Kasumi-1 (cell line): ENCODE results near the gene PAQR9.

Experiments used
- DNase-seq, 2 experiments: peaks; one replicate each; lab custom pipeline; 2025; lab: John Stamatoyannopoulos, UW

PAQR9 gene

DNA sequence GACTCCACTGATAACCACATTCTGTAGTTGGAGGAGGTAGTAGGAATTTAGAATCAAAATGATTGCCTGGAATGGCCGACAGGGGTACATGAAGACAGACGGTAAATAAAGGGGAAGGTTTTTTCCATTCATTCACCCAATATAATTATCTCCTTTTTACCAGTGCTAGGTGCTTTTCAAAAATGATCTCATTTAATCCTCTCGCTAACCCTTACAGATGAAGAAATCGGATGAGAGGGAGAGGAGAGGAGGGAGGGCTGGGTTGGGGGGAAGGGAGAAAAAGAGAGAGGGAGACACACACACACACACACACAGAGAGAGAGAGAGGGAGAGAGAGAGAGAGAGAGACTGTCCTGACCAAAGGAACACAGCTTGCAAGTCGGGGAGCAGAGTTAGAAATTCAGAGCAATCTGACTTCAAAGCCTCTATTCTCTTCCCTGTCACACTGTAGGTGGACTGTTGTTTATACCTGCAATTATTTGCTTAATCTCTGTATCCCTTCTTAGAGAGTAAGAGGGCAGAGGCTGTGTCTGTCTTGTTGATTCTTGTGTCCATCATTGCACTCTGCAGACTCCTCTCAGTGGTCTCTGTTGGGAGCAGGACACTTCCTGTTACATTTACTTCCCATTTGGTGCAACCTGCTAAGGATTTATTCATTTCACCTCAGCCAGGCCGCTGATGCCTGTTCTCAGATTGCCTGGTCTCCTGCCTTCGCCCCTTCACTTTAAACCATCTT, 18.7 kb upstream of the PAQR9 start:
- no peak for DNase-seq

DNA sequence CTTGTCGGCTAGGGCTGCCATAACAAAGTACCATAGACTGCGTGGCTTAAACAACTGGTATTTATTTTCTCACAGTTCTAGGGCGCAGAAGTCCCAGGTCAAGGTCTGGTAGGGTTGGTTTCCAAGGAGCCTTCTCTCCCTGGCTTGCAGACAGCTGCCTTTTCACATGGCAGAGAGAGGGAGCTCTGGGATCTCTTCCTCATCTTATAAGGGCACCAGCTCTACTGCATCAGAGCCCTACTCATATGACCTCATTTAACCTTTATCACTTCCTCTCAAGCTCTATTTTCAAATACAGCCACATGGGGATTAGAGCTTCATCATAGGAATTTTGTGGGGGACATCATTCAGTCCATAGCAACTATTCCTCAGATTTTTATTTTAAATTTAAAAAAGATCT, 17.6 kb upstream of the PAQR9 start:
- DNase-seq: peak; percentile 11 to 34

DNA sequence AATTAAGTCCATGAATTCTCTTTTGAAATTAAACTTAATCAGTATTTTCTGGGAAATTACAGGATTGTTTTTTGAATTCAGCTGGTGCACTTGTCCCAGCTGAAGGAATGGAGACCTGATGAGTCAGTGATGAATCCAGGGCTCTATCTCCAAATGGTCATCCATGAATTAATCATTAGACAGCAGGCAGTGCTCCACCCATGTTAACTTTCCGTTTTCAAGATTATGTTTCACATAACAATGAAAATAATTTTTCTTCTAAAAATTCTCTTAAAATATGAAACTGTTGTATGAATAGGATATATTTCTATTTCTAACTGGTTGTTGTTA, 13.9 kb upstream of the PAQR9 start:
- no peak for DNase-seq

DNA sequence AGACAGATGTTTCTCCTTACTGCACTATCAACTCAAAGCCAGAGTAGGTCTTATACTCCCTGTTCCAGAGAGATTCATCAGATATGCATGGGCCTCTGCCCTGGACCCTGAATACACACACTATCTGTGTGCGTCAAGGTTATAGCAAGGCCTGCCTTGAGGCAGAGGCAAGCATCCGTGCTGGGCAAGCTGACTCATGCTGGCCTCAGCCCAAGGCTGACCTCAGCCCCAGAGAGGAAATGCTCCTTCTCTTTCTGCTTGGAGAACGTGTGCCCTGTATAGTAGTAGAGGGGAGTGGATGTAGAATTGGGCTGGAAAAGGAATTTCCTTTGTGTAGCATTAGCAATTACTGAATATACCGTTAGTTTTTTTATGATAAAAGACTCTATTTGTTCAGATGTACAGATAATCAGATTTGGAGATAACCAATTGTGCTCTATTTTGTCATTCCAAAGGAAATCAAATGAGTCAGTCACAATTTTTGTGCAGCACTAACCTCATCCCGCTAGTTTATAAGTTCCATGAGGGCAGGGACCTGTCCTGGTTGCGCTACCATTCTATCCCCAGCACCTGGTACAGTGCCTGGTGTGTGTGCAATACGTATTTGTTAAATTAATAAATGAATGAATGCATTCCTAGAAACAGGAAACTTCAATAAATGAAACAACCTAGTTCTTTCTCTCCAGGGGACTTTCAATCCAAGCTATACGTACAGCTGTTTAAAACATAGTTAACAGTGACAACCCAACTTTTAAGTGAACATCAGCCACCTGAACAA, 13.3 kb upstream of the PAQR9 start:
- DNase-seq: peak in 1 of 2 experiments; percentile 12

DNA sequence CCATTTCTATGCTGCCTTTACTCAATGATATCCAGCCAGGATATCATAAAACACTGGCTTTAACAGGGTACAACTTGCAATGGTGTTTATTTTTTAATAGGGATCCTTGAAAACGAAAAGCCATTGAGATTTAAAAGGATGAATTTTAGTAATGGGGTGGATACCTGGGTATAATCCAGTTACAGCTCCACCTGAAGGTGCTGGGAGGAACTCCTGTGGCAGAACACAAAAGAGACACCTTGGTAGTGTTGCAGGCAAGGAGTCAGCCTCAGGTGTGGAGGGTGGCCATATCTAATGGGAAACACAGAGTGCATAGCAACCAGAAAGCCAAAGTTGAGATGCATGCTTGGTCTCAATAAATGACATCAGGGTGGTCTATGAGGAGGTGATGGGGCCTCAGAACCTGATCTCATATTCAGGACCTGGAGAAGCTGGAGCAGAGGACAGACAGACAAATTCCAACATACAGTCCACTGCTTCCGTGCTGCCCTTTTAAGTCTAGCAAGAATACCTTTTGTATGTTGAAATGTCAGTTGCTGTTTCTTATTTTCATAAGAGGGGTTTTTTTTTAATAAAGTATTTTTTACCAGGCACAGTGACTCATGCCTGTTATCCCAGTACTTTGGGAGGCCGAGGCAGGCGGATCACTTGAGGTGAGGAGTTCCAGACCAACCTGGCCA, 12.0 kb upstream of the PAQR9 start:
- DNase-seq: no peak

DNA sequence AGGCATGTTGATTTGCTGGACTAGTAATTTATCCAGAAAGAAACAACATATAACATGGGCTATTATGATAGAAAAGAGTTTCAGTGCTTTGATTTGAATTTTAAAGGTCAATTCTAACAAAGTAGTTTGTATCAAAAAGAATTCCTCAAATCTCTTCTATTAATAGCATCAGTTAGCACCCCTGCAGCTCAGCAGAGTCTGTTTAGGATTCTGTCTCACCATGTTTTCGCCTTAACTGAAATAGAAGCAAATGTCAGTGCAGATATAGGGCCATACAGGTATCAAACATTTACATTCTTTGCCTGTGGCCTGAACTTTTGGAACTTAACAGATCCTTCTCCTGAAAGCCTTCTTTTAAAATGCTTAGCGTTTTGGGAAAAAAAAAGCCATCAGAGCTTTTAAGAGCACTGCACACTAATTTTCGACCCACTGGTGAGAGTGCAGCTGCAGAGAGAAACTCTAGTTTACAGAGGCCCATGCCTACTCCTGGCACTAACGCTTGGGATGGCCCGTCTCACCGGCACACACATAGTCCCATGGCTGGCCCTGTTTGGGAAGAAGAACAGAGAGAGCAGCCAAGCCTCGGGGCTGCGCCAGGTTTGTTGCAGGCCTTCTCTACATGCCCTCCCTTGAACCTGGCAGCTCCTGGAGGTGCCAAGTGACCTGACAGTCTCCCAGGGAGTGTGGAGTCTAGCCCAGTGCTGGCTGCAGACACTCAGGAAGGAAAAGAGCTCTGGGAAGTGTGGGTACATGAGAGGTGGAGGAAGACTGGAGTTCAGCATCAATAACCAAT, 9.9 kb upstream of the PAQR9 start:
- no peak for DNase-seq

DNA sequence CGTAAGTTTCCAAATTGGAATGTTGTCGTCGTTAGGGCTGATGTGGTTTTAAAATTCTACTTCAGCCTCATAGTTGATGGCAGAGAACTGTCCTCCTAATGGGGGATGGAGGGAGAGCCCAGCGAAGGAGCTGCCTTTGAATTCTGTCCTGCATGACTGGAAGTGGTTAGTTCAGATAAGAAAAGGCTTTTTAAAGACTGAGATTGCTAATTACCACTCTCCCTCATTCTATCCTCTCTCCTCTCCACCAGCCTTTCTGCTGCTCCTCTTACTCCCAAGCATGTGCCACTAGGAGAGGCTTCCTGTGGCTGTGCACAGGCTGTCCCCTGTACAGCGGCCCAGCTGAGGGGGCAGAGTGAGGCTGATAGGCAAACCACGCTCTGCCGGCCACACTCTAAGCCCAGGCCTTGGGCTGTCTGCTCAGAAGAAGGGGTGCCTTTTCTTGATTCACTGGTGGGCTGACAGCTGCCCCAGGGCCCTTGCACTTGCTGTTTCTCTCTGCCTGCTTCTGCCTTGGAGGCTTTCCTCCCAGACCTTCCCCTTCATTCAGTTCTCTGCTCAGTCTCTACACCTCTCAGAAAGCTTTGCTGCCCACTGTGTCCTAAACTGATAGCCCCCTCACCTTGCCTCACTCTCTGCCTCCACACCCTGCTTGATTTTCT, 8.7 kb upstream of the PAQR9 start:
- no peak for DNase-seq

DNA sequence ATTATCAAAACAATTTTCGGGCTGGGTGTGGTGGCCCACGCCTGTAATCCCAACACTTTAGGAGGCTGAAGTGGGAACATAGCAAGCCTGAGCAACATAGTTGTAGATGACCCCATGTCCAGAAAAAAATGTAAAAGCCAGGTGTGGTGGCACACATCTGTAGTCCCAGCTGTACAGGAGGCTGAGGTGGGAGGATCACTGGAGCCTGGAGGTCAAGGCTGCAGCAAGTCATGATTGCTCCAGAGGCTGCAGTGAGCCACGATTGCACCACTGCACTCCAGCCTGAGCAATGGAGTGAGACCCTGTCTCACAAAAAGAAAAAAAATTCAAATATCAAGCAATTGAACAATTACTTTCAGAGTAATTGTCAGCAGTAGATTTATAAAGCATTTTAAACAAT, 8.0 kb upstream of the PAQR9 start:
- DNase-seq: no peak

DNA sequence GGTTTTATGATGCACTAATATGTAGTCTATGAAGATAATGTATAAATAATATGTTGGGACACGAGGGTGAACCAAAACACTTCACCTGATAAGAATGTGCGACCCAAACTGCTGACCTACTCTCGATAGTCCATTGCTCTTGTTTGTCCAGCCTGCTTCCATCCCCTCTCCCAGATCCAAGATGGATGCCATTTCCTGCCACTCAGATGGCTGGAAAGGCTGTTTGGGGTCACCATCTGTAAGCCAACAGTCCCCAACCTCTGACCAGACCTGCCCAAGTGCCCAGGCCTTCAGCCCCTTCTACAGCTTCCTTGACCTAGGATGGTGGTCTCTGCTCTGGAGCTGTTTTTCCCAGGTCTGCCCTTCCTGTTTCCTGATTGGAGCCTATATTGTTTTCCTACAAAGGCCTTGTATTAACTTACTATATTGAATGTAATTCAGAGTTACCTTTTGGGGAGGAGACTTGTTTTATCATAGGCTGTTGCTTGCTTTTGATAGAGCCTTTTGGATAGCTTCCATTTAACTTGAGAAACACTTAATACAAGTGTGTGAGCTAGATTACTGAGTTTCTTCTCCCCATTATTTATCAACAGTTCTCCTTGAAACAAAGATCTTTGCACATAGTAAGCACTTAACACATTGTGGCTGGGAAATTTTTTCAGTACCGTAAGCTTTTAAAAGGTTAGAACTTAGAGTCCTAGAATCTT, 5.0 kb upstream of the PAQR9 start:
- no peak for DNase-seq

DNA sequence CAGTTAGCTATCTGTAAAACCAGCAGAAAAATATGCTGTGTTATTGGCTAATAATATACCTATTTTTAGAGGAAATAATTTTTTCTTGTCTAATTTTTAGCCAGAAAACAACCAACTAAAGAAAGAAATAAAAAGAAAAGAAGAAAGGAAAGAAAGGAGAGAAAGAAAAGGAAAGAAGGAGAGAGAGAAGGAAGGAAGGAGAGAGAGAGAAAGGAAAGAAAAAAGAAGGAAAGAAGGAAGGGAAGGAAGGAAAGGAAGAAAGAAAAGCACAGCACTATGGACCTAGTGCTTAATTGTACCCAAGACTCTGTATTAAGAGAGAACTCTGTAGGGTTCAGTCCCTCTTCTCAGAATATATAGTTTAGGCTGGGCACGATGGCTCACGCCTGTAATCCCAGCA, 3.3 kb upstream of the PAQR9 start:
- no peak for DNase-seq

DNA sequence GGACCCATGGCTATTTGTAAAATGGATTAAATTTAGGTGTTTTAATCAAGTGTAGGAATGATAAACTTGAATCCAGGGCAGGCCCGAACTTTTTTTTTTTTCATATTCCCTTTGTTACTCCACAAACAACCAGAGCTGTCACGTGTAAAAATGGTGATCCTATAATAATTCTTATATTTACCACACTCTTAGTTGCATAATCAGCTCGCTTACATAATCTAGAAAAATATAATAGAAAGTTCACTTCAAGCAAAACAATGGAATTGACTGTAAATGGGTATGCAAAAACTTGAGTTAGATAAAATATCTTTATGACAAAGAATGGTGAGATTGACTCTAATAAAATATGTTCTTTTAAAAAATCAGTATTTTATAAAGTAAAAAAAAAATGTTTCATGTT, 2.1 kb upstream of the PAQR9 start:
- no peak for DNase-seq

DNA sequence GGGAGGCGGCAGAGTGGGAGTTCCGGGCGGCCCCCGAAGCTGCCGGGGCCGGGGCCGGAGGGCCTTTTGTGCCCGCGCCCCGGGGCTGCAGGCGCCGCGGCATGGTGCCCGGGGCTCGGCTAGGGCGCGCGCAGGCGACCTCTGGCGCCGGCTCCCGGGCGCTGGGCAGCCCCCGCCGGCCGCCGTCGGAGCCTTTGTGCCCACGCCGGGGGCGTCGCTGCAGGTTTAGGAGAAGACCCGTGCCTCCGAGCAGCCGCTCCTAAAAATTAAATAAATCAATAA, 299 bp downstream of the PAQR9 start:
- no peak for DNase-seq

DNA sequence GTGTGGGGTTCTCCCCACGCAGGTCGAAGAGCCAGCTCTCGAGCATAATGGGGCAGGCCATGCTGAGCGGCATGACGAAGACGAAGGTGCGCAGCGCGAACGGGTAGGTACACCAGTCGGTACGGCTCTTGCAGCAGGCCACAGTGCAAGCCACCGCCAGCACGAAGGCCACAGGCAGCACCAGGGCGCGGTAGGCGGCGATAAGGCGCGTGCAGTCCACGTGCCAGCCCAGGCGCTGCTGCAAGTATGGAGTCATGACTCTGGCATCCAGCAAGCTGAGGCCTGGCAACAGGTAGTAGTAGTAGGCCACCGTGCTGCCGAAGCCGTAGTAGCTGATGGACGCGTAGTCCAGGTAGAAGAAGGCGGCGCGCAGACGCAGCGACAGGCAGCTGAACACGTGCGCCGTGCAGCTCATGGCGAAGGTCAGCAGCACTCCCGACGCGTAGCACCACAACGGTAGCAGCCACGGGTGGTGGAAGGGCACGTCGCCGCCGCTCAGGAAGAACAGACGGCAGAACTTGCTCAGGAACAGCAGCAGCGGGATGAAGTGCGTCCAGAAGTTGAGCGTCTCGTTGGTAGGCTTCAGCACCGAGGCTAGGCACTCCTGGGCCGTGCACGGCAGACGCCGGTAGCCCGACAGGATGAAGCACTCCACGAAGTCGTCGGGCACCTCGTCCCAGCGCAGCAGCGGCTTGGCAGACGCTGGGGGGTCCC, 797 bp downstream of the PAQR9 start:
- peak in 1 of 2 experiments; percentile 12 for DNase-seq

DNA sequence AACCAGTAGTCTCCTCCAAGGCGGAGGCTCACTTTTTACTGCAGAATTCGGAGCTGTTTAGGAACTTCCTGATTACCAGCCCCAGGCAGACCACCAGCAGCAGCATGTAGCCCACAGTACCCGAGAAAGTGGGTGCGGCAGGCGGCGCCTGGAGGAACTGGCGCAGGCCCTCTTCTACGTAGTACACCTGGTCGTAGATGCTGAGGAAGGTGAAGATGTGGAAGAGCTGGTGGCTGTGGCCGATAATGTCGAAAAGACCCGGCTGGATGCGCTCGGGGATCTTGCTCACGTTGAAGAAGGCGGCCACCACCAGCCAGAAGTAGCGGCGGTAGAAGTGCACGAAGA, 1.3 kb downstream of the PAQR9 start:
- DNase-seq: no peak

DNA sequence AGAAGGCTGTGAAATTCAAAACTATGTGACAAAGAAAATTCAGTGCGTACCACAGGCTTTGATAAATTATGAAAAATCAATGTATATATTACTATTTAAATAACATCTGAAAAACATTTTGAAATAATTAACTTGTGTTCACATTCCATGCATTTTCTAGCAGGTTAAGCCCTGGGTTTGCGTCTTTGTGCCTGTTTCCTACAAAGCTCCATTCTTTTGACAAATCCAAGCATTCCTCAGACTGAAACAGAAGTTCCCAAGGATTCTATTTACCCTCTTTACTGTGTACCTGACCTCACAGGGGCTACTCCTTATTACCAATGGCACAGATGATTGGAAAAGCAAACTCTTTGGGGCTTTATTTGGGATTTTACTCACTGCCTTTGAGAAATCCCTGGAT, 1.9 kb downstream of the PAQR9 start:
- no peak for DNase-seq

DNA sequence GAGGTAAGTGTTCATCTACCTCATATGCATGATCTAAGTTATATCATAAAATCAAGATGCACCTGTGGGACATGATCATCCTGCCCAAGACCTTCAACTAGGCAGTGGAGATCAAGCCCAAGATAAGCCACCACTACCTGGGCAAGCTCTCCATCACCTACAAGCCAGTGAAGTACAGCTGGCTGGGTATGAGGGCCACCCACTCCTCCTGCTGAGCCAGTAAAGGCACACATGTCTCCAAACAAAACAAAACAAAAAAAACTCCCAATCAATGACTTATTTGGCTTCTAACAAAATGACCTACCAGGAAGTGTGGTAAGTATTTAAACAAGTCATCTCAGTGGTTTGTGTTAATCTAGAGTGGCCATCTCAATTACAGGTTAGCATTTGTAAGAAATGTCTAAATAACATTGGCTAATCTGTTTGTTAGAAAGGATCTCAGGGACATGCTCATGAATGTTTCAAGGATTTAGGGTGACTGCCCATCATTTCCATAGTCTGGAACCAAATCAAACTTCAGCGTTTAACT, 3.1 kb downstream of the PAQR9 start:
- DNase-seq: no peak

DNA sequence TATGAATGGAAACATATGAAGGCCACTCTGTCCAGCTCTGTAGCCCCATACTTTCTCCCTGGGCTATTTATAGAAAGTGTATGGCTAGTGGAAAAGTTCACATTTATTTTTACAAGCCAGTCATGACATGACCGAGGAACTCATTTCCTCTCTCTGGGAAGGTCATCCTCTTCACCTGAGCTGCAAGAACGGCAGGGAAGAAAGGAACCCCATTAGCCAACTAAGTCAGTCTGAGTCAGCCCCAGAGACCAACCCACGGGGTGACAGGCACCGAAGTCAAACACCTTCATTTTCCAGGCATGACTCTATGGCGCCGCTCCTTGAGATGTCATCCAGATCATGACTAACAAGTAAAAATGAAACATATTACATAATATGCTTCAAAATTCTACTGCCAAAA, 4.8 kb downstream of the PAQR9 start:
- no peak for DNase-seq

DNA sequence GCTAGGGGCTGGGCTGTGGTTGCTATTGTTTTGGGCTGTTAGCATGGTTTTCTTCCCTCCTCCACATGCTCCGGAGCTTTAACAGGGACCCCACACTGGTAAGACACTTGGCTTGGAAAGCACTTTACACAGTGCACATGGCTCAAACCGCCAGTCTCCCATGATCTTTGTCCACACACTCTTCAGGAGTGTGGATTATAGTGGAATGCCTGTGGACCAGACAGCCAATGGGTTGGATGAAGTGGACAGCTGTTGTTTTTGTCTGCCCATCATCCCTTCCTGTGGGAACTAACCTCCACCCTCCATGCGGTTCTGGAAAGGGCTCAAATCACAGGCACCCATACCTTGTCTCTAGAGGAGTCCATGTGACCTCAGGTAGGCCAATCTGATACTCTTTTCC, 10.0 kb downstream of the PAQR9 start:
- no peak for DNase-seq

DNA sequence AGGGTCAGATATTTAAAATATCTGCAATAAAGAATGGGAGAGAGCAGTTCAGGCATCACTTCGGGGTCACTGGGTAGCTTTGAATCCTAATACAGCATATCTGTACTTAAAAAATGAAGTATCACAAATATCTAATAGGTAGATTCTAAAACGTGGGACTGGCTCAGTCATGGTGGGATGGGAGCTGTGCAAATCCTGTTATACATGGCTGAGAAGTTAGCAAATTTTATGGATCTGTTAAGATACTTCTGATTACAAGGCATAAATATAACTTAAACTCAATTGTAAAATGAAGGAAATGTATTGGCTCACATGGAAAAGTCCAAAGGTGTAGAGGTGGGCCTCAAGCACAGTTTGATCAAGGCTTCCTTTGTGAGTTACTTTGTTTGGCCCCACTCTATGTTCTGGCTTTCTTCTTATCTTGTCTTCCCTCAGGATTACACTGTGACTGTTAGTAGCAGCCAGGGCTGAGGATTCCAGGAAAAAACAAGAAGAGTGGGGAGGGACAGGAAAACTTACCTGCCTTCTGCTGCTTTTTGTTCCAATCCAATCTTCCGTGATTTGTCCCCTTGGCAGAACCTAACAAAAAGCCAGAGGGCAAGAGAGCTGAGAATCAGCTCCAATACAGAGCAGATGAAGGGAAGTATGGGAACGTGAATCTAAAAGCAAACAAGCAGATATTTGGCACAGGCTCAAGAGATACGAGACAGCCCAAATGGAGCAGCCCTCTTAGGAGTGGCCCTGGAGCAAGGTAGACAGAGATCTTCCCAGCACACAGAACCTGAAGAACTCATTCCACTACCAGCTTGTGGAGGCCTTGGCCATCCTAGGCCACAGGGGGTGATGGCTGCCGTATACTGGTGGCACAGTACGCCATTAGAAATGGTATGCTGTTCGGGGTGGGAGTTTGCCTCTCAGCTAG, 10.9 kb downstream of the PAQR9 start:
- no peak for DNase-seq

DNA sequence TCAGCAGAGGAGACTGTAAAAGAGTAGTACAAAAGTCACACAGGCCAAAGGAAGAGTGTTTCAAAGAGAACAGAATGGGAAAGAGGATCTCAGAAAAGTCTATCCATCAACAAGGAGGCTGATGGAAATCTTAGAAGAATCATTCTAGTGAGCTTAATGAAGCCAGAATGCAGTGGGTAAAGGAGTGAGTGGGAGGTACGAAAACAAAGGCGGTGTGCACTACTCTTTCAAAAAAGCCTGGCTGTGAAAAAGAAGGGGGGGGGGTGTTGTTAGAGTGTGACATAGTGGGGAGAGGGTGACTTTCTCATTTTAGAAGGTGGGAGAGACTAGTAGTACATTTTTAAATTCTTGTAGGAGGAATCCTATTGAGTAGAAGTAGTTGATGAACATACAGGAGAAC, 11.7 kb downstream of the PAQR9 start:
- DNase-seq: no peak
